CD4-positive, alpha-beta T cell (primary cell): ENCODE results near the gene EXOC5. TPM values are rescaled to one million over a fixed set of nuclear protein-coding genes. Genes with fewer than 3 reads are reported as not detected.
"Not testable (repeated sequence)": the region's sequence is repeated elsewhere in the genome, so short reads cannot be mapped to it uniquely, and the experiment has no call there.

Experiments used
- ATAC-seq: fragments of 200-7000 bp; cut with Tn5 transposase; one replicate; pipeline ENCODE4 v1.10.0; 2022; ENCODE audit warnings: mild to moderate bottlenecking; ENCODE audit not compliant: poor library complexity
- CTCF ChIA-PET: fragments of 350-600 bp; sonication (Branson Sonifier 250); formaldehyde crosslinking; loops from one replicate; lab custom pipeline; 2021; ENCODE audit warnings: antibody characterized with exemption, inconsistent platforms; lab: Charles Lee
- POLR2A ChIA-PET: fragments of 350-600 bp; sonication (Branson Sonifier 250); formaldehyde crosslinking; loops from one replicate; lab custom pipeline; 2021; ENCODE audit warnings: antibody characterized with exemption, inconsistent platforms; lab: Charles Lee
- DNase-seq, 14 experiments: peaks; one replicate each; pipeline ENCODE4 v3.0.0-alpha.2; 2013 to 2020; ENCODE audit warnings: mixed read lengths in 2 of 14
- H3K27ac ChIP-seq, 2 donors: one replicate each; pipeline versions ENCODE4 v1.5.1 to v1.7.0; 2013; ENCODE audit warnings: low read length in 2 of 2, low read depth in 1 of 2, mild to moderate bottlenecking in 1 of 2
- H3K27me3 ChIP-seq, 2 experiments: 1 replicate in 1 of 2; 2 replicates in 1 of 2; pipeline versions ENCODE4 v1.6.1 to v1.7.0; 2013; ENCODE audit warnings: low read length in 2 of 2, control low read depth in 1 of 2, mild to moderate bottlenecking in 1 of 2, moderate library complexity in 1 of 2; ENCODE audit not compliant: insufficient read depth in 2 of 2, control insufficient read depth in 1 of 2
- H3K36me3 ChIP-seq: one replicate; pipeline ENCODE4 v1.6.1; 2013; ENCODE audit warnings: low read length, control low read depth; ENCODE audit not compliant: insufficient read depth
- H3K4me1 ChIP-seq: one replicate; pipeline ENCODE4 v1.6.1; 2013; ENCODE audit warnings: low read length, control low read depth; ENCODE audit not compliant: insufficient read depth
- H3K4me3 ChIP-seq: one replicate; pipeline ENCODE4 v1.5.1; 2013; ENCODE audit warnings: mild to moderate bottlenecking, low read length, moderate library complexity
- H3K9me3 ChIP-seq, 2 experiments: 1 replicate in 1 of 2; 2 replicates in 1 of 2; pipeline versions ENCODE4 v1.6.1 to v1.7.0; 2013; ENCODE audit warnings: low read length in 2 of 2, mild to moderate bottlenecking in 2 of 2, control low read depth in 1 of 2, moderate library complexity in 1 of 2; ENCODE audit not compliant: control insufficient read depth in 1 of 2, insufficient read depth in 1 of 2
- H3K27ac Mint-ChIP-seq: one replicate; pipeline ENCODE4 v1.8.0; 2020; ENCODE audit warnings: mixed read lengths
- H3K27me3 Mint-ChIP-seq: one replicate; pipeline ENCODE4 v1.8.0; 2021; ENCODE audit warnings: mixed read lengths
- H3K36me3 Mint-ChIP-seq: one replicate; pipeline ENCODE4 v1.8.0; 2021; ENCODE audit warnings: low read depth, mixed read lengths
- H3K4me1 Mint-ChIP-seq: one replicate; pipeline ENCODE4 v1.8.0; 2021; ENCODE audit warnings: low read depth, mixed read lengths
- H3K4me3 Mint-ChIP-seq: one replicate; pipeline ENCODE4 v1.8.0; 2020; ENCODE audit warnings: mild to moderate bottlenecking, mixed read lengths
- H3K9me3 Mint-ChIP-seq: one replicate; pipeline ENCODE4 v1.8.0; 2020; ENCODE audit warnings: mixed read lengths
- intact Hi-C, 2 experiments: fragments of 100-400 bp; cut with DNase I in 1 of 2; cut with micrococcal nuclease in 1 of 2; formaldehyde crosslinking; loops; one replicate each; pipeline versions ENCODE4 v1.15.1 to v1.9.0; 2023 to 2025; cut with DNase I, micrococcal nuclease
- total RNA-seq, 174 experiments: library from RNA in 2 of 174; stranded (reverse) in 2 of 174; gene quantifications; one replicate each; pipeline ENCODE4 v1.2.3 and lab custom pipeline; 2021 to 2026
- TF ChIP-seq, protein P1 (sequence below): fragments of 200-600 bp; IDR thresholded peaks from one replicate; pipeline ENCODE4 v1.8.0; 2022; ENCODE audit warnings: antibody characterized with exemption, mild to moderate bottlenecking

The EXOC5 gene
- total RNA-seq, 2 experiments from 2014 or later: 17.1 to 18.1 TPM

DNA sequence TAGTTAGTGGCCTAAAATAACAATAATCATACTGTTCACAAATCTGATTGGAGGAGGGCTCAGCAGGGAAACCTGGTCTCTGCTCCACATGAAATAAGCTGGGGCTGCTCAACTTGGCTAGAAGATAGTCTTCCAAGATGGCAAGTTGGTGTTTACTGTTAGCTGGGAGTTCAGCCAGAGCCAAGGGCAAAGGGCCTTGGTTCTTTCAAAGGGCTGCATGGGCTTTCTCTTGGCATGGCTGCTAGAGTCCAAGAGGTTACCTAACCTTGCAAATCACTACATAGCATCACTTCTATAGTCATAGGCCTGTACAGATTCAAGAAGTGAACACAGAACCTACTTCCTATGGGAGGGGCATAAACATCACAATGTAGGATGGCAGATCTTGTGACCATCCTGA is 7.1 kb downstream of the EXOC5 start:
- H3K36me3 ChIP-seq: peaks cover 3% of the 10 kb centered on the region
- no peaks in the 10 kb centered on the region for H3K9me3 Mint-ChIP-seq
- POLR2A ChIA-PET: no interaction called here
- CTCF ChIA-PET: no interaction called here
- H3K4me1 Mint-ChIP-seq: peaks cover 53% of the 10 kb centered on the region
- no peak overlapping the region for H3K27ac ChIP-seq
- no peaks in the 10 kb centered on the region for H3K4me1 ChIP-seq
- H3K27ac Mint-ChIP-seq: no peak overlapping the region
- ATAC-seq (no peak), DNase-seq (no peak)
- TF ChIP-seq, protein P1, sequence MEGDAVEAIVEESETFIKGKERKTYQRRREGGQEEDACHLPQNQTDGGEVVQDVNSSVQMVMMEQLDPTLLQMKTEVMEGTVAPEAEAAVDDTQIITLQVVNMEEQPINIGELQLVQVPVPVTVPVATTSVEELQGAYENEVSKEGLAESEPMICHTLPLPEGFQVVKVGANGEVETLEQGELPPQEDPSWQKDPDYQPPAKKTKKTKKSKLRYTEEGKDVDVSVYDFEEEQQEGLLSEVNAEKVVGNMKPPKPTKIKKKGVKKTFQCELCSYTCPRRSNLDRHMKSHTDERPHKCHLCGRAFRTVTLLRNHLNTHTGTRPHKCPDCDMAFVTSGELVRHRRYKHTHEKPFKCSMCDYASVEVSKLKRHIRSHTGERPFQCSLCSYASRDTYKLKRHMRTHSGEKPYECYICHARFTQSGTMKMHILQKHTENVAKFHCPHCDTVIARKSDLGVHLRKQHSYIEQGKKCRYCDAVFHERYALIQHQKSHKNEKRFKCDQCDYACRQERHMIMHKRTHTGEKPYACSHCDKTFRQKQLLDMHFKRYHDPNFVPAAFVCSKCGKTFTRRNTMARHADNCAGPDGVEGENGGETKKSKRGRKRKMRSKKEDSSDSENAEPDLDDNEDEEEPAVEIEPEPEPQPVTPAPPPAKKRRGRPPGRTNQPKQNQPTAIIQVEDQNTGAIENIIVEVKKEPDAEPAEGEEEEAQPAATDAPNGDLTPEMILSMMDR: no peak
- H3K4me3 ChIP-seq: no peak overlapping the region
- H3K36me3 Mint-ChIP-seq: peaks cover 32% of the 10 kb centered on the region
- H3K27me3 Mint-ChIP-seq: no peaks in the 10 kb centered on the region
- intact Hi-C loops: loop anchor here (10.0 kb wide), 2 partner anchors 677 to 1163 kb away; partner anchors contain the start of genes KIAA0586 (in 1 of the 2) and TIMM9 (in 1 of the 2)
- no peaks in the 10 kb centered on the region for H3K27me3 ChIP-seq
- no peaks in the 10 kb centered on the region for H3K9me3 ChIP-seq
- H3K4me3 Mint-ChIP-seq: no peak overlapping the region

DNA sequence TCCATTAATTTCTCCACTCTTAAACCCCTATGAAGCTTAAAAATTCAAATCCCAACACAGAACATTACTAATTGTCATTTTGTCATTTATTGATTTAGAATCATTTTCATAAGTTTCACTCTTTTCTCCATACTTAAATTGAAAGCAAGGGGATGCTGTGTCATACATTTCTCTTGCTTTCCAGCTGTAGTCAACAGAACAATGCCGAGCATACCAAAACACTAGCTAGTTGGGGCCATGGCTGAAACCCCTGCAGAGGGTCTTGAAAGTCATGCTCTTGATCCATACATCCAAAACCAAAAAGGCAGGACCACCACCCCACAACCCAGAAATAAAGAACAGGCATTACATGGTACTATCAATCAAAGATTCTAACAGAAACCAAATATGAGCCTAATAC is 9.0 kb downstream of the EXOC5 start:
- ATAC-seq (no peak), DNase-seq (no peak)
- intact Hi-C loops: loop anchor here (10.0 kb wide), 2 partner anchors 675 to 1165 kb away; partner anchors contain the start of genes KIAA0586 (in 1 of the 2) and TIMM9 (in 1 of the 2)
- Histone ChIP-seq H3K36me3 (peaks cover 3% of the 10 kb centered on the region), H3K4me3 (no peak overlapping the region), H3K4me1 (peaks cover 3% of the 10 kb centered on the region), H3K27me3 (no peaks in the 10 kb centered on the region), H3K27ac (no peak overlapping the region), H3K9me3 (no peaks in the 10 kb centered on the region)
- Mint-ChIP-seq H3K36me3 (peaks cover 40% of the 10 kb centered on the region), H3K4me3 (no peak overlapping the region), H3K9me3 (no peaks in the 10 kb centered on the region), H3K27ac (no peak overlapping the region), H3K27me3 (no peaks in the 10 kb centered on the region), H3K4me1 (peaks cover 49% of the 10 kb centered on the region)
- ChIA-PET POLR2A (interaction anchor here (0.8 to 1.5 kb wide), 2 partner anchors 9 kb away, joined by 5 read pairs; partner anchors contain the start of genes AP5M1 and EXOC5), CTCF (no interaction called here)
- TF ChIP-seq, protein P1: no peak

DNA sequence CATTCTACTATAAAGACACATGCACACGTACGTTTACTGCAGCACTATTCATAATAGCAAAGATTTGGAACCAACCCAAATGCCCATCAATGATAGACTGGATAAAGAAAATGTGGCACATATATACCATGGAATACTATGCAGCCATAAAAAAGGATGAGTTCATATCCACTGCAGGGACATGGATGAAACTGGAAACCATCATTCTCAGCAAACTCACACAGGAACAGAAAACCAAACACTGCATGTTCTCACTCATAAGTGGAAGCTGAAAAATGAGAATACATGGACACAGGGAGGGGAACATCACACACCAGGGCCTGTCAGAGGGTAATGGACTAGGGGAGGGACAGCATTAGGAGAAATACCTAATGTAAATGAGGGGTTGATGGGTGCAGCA is 10.5 kb downstream of the EXOC5 start:
- CTCF ChIA-PET, ATAC-seq, H3K9me3 Mint-ChIP-seq, H3K27ac Mint-ChIP-seq, H3K4me1 ChIP-seq, H3K4me3 ChIP-seq, H3K36me3 ChIP-seq, intact Hi-C loops, H3K27me3 Mint-ChIP-seq, H3K9me3 ChIP-seq, DNase-seq, H3K4me3 Mint-ChIP-seq, H3K27ac ChIP-seq, H3K27me3 ChIP-seq: not testable (repeated sequence)
- POLR2A ChIA-PET: interaction anchor here (1.5 kb wide), 1 partner anchor 10 kb away, joined by 5 read pairs; the partner anchor contains the start of genes AP5M1 and EXOC5
- Mint-ChIP-seq H3K4me1 (peaks cover 53% of the 10 kb centered on the region), H3K36me3 (peaks cover 38% of the 10 kb centered on the region)

DNA sequence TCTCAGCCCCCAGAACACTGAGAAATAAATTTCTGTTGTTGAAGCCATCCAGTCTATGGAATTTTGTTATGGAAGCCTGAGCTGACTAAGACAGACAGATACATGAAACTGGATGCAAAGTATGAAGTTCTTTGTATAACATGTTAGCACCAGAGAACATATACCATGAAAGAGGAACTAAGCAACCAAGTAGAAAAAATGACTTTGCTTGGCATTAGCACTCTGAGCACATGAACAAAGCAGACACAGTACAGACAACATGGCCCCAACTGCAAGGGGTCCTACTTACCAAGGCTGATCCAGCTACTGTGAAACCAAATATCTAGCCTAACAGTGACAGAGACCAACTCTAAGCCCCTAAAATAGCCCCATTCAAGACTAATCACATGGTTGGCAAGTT is 13.8 kb downstream of the EXOC5 start:
- no peaks in the 10 kb centered on the region for H3K9me3 Mint-ChIP-seq
- DNase-seq (no peak), ATAC-seq (no peak)
- Histone ChIP-seq H3K9me3 (no peaks in the 10 kb centered on the region), H3K27ac (no peak overlapping the region), H3K4me3 (no peak overlapping the region), H3K4me1 (peaks cover 3% of the 10 kb centered on the region), H3K27me3 (no peaks in the 10 kb centered on the region), H3K36me3 (peaks cover 3% of the 10 kb centered on the region)
- ChIA-PET CTCF (interaction anchor here (0.6 kb wide), 1 partner anchor 505 kb away, joined by 3 read pairs; no protein-coding TSS in a partner anchor), POLR2A (no interaction called here)
- no peak overlapping the region for H3K4me3 Mint-ChIP-seq
- H3K36me3 Mint-ChIP-seq: peaks cover 44% of the 10 kb centered on the region
- intact Hi-C loops: no loop called here
- TF ChIP-seq, protein P1: no peak
- H3K27me3 Mint-ChIP-seq: no peaks in the 10 kb centered on the region
- peaks cover 64% of the 10 kb centered on the region for H3K4me1 Mint-ChIP-seq
- no peak overlapping the region for H3K27ac Mint-ChIP-seq
